Measurements from ENCODE around the gene NPLOC4.

GRCh38 chr17:81646869-81647600, 10.1 kb upstream of the NPLOC4 start:
- TF ChIP-seq POLR2A (IDR thresholded peaks at IDR 0.05) (no peak), CTCF (IDR thresholded peaks at IDR 0.05) (no peak), EP300 (IDR thresholded peaks at IDR 0.05) (no peak)
